RPMI7951 (cell line): ENCODE results near the gene PLEKHA5. TPM values are rescaled to one million over a fixed set of nuclear protein-coding genes. Genes with fewer than 3 reads are reported as not detected.
"Not testable (repeated sequence)": the region's sequence is repeated elsewhere in the genome, so short reads cannot be mapped to it uniquely, and the experiment has no call there.

ENCODE experiments used
- DNase-seq: peaks from one replicate; pipeline ENCODE4 v3.0.0-alpha.2; 2012; ENCODE audit warnings: low read depth
- total RNA-seq: library from RNA; depleted of rRNA; stranded (reverse); fragments of >200 nt; shearing (Covaris generic); gene quantifications from 2 replicates; pipeline ENCODE4 v1.2.3, GENCODE V29; 2014

PLEKHA5 gene
- total RNA-seq, 1 experiment from 2014 or later, result 36.6 TPM

DNA sequence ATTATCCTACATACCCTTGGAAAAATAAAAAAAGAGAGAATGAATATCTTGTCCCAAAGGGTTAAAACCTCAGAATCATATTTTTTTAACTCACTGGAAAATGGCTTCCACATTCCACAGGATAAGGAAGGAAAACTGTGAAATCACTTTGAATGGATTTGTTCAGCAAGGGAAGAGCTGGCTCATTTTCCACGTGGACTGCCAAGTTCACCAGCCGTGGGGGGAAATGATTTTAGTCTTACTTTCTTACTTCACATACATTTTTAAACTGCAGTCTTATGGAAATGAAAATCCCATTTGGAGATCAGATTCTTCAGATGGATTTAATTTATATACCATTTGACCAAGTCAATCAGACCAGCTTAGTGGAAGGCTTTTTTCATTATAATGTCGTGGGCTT lies 279.8 kb downstream of the PLEKHA5 start:
- no peak for DNase-seq

DNA sequence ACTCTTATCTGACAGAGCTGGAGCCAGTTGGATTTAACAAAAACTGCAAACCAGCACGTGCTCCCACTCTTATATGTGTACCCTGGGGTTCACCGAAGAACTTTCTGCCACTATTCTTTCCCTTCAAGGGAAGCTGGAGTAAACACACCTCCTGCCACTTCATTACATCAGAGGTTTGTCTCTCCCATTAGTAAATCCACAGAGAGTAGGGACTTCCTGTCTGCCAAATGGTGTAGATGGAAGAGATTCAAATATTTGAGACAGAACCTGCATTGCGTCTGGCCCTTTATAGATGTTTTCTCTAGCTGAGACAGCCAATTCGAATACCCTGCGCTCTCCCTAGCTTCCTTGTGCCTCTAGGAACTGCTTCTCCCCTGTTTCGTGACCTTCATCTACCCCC lies 280.7 kb downstream of the PLEKHA5 start:
- DNase-seq, result no peak

DNA sequence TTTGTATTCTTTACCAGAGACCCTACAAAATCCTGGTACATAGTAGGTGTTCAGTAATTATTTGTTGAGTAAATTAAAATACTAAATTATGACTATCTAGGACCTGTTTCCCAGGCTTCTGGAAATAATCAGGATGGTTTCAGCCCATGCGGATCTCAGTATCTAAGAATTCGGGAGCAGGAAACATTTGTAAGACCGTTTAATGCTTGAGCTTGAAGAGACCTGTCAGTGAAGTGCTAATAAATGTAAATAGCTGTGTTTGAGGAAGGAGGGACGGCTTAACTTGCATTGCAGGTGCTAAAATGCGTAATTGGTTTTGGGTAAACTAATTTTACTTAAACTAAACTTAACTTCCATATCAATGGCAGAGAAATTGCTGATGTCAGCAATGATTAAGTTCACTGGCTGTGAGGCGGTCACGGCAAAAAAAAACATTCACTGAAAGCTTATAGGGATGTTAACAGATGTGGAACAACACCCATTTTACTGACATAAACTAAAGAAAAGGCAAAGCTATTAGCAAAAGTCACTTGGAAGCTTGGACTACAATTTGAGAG lies 281.2 kb downstream of the PLEKHA5 start:
- DNase-seq, result no peak

DNA sequence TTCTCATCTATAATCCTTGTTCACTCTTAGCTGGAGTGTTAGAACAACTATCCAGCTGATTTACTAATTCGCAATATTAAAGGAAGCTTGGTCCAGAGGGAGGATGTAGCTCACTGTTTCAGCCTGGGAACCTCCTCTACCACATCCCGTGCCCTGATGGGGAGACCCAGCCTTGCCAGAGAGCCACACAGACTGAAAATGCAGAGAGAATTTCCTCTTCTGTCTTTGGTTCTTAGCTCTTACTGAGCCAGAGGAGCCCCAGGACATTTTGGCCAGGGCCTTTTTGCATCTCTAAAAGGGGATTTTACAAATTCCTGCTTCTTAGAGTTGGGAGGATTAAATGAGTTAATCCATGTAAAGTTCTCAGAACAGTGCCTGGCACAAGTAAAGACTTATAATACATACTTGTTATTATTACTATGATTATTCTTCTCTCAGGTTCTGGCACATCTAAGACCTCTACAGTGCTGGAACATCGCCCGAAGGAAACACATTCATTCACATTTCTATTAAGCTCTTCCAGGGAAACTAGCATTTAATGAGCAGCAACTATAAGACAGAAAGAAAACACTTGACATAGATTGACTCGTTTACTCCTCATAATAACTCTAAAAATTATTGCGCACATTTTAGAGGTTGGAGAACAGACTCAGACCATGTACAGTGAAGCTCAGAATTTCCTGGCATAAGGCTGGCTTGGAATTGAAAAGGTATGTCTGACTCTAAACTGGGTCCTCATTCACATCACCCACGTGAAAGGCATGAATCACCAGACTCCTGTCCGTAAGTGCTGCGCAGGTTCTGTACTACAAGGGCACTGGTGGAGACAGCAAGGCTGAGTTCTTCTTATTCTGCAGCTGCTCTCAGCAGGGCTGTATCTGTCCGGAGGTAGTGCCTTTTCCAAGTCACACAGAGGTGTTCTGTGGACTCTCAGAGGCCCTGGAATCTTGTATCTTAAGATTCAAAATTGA lies 282.0 kb downstream of the PLEKHA5 start:
- DNase-seq, result no peak

DNA sequence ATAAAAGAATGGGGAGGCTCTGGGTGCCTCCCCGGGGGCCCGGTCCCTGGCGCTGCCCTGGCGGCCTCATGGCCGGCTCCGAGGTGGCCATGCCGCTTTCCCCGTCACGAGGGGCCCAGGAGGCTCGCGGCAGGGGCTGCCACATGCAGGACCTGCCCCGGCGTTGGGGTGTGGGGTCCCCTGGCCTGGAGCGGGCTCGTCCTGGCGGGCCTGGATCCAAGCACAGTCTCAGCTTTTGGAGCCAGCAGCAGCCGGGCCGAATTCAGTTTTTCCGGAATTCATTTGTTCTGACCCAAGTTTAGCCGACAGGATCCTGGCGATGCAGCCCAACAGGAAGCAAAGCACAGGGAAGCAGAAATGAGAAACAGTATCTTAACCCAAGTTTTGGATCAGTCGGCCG lies 283.3 kb downstream of the PLEKHA5 start:
- no peak for DNase-seq

DNA sequence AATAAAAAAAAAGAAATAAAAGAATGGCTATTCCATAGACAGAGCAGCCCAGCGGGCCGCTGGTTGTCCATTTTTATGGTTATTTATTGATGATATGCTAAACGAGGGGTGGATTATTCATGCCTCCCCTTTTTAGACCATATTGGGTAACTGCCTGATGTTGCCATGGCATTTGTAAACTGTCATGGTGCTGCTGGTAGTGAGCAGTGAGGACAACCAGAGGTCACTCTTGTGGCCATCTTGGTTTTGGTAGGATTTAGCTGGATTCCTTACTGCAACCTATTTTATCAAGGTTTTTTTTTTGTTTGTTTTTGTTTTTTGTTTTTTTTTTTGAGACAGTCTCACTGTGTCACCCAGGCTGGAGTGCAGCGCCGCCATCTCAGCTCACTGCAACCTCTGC lies 284.0 kb downstream of the PLEKHA5 start:
- DNase-seq, result not testable (repeated sequence)

DNA sequence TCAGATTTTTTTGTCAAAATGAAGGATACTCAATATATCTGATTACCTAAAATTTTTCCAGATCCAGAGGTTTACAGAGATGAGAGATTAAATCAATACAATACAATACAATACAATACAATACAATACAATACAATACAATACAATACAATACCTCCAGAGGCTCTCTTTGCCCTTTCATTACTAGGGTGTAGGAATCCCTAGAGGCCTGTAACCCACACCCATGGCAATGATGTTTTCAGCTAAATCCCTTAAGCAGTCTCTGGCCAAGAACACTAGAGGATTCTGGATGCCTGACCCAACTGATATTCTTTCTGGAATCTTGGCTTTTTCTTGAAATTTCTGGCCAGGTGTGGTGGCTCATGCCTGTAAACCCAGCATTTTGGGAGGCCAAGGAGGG lies 286.0 kb downstream of the PLEKHA5 start:
- no peak for DNase-seq

DNA sequence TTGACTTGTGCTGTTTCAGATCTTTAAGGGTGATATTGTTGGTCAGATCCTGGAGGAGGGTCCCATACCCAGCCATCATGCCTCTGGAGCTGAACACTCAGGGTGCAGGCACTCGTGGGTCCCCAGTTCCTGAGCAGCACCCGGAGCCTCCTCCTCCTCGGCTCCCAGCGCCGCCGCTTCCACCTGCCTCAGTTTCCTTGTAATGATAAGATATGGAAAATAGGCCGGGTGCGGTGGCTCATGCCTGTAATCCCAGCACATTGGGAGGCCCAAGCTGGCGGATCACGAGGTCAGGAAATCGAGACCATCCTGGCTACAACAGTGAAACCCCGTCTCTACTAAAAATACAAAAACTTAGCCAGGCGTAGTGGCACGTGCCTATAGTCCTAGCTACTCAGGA lies 289.6 kb downstream of the PLEKHA5 start:
- no peak for DNase-seq

DNA sequence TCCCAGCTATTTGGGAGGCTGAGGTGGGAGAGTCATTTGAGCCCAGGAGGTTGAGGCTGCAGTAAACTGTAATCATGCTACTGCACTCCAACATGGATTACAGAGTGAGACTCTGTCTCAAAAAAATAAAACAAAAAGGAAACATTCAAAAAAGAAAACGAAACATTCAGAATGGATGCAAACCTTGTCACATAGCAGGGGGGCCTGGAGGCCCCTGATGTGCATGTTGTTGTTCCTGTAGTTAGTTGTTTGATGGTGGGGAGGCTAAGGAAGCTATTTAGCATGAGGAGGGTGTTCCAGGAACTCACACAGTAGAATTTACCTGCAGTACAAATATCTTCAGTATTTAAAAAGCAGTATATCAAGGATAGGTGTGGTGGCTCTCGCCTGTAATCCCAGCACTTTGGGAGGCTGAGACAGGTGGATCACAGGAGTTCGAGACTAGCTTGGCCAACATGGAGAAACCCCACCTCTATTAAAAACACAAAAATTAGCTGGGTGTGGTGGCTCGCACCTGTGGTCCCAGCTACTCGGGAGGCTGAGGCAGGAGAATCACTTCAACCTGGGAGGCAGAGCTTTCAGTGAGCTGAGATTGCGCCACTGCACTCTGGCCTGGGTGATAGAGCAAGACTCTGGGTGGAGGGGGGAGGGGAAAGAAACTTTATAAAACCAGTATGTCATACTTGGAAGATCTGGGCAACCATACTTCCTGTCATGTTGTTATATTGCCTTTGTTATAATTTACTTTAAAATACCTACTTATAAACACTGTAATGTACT lies 292.2 kb downstream of the PLEKHA5 start:
- DNase-seq, result no peak

DNA sequence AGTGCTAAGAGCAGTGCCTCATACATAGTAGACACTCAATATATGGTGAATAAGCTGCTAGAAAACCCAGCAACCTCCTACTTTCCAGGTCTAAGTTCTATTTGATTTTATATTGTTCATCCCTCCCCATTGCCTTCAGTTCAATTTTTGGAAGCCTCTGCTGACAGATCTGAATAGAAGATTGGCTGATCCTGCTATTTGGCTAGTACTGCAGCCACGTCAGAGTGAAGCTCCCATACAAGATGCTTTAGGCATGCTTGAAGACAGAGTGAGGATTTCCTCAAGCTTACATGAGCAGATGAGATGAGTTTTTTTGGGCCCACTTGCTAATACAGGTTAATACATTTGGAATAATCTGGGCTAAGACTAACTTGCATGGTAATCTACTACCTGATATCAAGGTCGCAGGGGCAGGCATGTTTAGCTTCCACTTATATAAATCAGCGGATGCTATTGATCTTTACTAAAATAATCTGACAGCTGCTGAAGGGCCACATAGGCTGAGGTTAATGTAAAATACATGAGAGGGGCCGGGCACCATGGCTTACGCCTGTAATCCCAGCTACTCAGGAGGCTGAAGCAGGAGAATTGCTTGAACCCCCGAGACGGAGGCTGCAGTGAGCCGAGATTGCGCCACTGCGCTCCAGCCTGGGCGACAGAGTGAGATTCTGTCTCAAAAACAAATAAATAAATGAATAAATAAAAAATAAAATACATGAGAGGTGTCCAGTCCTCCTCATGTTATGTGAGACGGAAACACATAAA lies 293.8 kb downstream of the PLEKHA5 start:
- DNase-seq, result no peak
